ENCODE measurements around the gene RUNX2. TPM values are rescaled to one million over a fixed set of nuclear protein-coding genes. Genes with fewer than 3 reads are reported as not detected.

RUNX2 gene
- total and polyA plus RNA-seq, 10 of the 15 experiments (the other 5 are each of a cell fraction or from before 2014, with no cell fraction given) = 0.01 to 0.77 (median 0.15) TPM; not detected in 3

DNA sequence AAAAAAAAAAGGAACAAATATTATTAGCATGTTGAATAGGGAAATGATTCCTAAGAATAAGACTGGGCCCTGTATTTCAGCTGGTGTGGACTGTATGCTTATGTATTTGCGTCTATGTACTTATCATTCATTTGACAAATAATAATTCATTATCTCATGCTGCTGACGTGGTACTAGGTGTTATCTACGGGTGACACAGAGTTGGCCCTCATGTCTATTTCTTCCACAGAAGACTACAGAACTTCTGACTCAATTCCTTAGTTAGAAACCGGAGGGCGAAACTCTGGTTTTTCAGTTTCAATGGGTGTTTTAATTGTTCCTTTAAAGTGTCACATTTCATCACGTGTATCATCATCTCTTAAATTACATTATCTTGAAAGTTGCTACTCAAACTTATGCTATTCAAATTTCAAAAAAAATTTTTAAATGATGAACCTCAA, 381.7 kb downstream of the RUNX2 start (continued):
- peak; percentile 80; the same call in 1 of the 2 replicates for TF ChIP-seq TBL1XR1 (IDR thresholded peaks at IDR 0.05; ENCODE audit: low read depth, low read length)
- TF ChIP-seq CREB1 (IDR thresholded peaks at IDR 0.05; ENCODE audit: low read depth) = peak; percentile 92
- TF ChIP-seq, protein P1, sequence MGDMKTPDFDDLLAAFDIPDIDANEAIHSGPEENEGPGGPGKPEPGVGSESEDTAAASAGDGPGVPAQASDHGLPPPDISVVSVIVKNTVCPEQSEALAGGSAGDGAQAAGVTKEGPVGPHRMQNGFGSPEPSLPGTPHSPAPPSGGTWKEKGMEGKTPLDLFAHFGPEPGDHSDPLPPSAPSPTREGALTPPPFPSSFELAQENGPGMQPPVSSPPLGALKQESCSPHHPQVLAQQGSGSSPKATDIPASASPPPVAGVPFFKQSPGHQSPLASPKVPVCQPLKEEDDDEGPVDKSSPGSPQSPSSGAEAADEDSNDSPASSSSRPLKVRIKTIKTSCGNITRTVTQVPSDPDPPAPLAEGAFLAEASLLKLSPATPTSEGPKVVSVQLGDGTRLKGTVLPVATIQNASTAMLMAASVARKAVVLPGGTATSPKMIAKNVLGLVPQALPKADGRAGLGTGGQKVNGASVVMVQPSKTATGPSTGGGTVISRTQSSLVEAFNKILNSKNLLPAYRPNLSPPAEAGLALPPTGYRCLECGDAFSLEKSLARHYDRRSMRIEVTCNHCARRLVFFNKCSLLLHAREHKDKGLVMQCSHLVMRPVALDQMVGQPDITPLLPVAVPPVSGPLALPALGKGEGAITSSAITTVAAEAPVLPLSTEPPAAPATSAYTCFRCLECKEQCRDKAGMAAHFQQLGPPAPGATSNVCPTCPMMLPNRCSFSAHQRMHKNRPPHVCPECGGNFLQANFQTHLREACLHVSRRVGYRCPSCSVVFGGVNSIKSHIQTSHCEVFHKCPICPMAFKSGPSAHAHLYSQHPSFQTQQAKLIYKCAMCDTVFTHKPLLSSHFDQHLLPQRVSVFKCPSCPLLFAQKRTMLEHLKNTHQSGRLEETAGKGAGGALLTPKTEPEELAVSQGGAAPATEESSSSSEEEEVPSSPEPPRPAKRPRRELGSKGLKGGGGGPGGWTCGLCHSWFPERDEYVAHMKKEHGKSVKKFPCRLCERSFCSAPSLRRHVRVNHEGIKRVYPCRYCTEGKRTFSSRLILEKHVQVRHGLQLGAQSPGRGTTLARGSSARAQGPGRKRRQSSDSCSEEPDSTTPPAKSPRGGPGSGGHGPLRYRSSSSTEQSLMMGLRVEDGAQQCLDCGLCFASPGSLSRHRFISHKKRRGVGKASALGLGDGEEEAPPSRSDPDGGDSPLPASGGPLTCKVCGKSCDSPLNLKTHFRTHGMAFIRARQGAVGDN (IDR thresholded peaks at IDR 0.05) = no peak
- TF ChIP-seq ZNF622 (IDR thresholded peaks at IDR 0.05) = no peak
- no peak for TF ChIP-seq NFYA (IDR thresholded peaks at IDR 0.05; ENCODE audit: borderline replicate concordance, low read depth, low read length)
- TF ChIP-seq BRCA1 (IDR thresholded peaks at IDR 0.05; ENCODE audit: low read depth, low read length) = no peak
- no peak for TF ChIP-seq EED (IDR thresholded peaks at IDR 0.05; ENCODE audit: low read depth)
- TF ChIP-seq LARP7 (IDR thresholded peaks at IDR 0.05) = no peak
- TF ChIP-seq NR2C1 (IDR thresholded peaks at IDR 0.05) = no peak
- TF ChIP-seq ZZZ3 (IDR thresholded peaks at IDR 0.05; ENCODE audit: control insufficient read depth, insufficient read length, low read depth) = no peak
- TF ChIP-seq, protein P2, sequence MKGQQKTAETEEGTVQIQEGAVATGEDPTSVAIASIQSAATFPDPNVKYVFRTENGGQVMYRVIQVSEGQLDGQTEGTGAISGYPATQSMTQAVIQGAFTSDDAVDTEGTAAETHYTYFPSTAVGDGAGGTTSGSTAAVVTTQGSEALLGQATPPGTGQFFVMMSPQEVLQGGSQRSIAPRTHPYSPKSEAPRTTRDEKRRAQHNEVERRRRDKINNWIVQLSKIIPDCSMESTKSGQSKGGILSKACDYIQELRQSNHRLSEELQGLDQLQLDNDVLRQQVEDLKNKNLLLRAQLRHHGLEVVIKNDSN (IDR thresholded peaks at IDR 0.05; ENCODE audit: borderline replicate concordance, extremely low read length, insufficient read depth, low read depth, low read length) = no peak
- no peak for TF ChIP-seq HDGF (IDR thresholded peaks at IDR 0.05)
- peak; percentile 90 for TF ChIP-seq CHD2 (IDR thresholded peaks at IDR 0.05; ENCODE audit: borderline replicate concordance, low read depth, low read length)
- no peak for TF ChIP-seq CBFB (IDR thresholded peaks at IDR 0.05; ENCODE audit: low read depth)
- TF ChIP-seq E4F1 (IDR thresholded peaks at IDR 0.05; ENCODE audit: borderline replicate concordance, partially characterized antibody) = no peak
- TF ChIP-seq SPI1 (IDR thresholded peaks at IDR 0.05; ENCODE audit: borderline replicate concordance, insufficient read depth, low read depth, low read length) = 0 out of 2 replicates have a peak, but pooled peaks have one; percentile 11
- no peak for TF ChIP-seq YBX1 (IDR thresholded peaks at IDR 0.05)
- no peak for TF ChIP-seq E2F4 (IDR thresholded peaks at IDR 0.05; ENCODE audit: low read depth, low read length)
- no peak for TF ChIP-seq SIN3A (IDR thresholded peaks at IDR 0.05; ENCODE audit: low read depth, low read length)
- no peak for TF ChIP-seq MYB (IDR thresholded peaks at IDR 0.05; ENCODE audit: borderline replicate concordance, low read depth, low read length)
- no peak for TF ChIP-seq RB1 (IDR thresholded peaks at IDR 0.05; ENCODE audit: borderline replicate concordance)
- TF ChIP-seq SMARCA5 (IDR thresholded peaks at IDR 0.05) = no peak
- TF ChIP-seq MEF2A (IDR thresholded peaks at IDR 0.05; ENCODE audit: insufficient read depth, low read depth, low read length) = peak; percentile 87
